ENCODE data around the gene SNRPF.

- TF ChIP-seq POLR2A (IDR thresholded peaks at IDR 0.05), result no peak
- no peak for TF ChIP-seq CTCF (IDR thresholded peaks at IDR 0.05)
Measured at GRCh38 chr12:95857156-95857555, 1.6 kb upstream of the SNRPF start.

Data from right lobe of liver (tissue), 4 donors.